Mesenteric fat pad (tissue), 1 donor: Measurements from ENCODE around the gene RCC1. TPM values are rescaled to one million over a fixed set of nuclear protein-coding genes. Genes with fewer than 3 reads are reported as not detected.
"Not testable (repeated sequence)": the region's sequence is repeated elsewhere in the genome, so short reads cannot be mapped to it uniquely, and the experiment has no call there.

ENCODE experiments used
- DNase-seq: peaks from one replicate; pipeline ENCODE4 v3.0.0-alpha.2; 2020; ENCODE audit warnings: low spot score
- total RNA-seq: library from RNA; stranded (reverse); fragmentation: NEBNext Ultra II Directional; extraction: Animal tissue kit (Norgen Biotek cat#: 25700); gene quantifications from one replicate; pipeline ENCODE4 v1.2.1, GENCODE V29; 2021
- donor health status: DM: yes; HTN: yes; CAD: no.

The RCC1 gene
- total RNA-seq, 1 donor from 2014 or later: 18.6 TPM

DNA sequence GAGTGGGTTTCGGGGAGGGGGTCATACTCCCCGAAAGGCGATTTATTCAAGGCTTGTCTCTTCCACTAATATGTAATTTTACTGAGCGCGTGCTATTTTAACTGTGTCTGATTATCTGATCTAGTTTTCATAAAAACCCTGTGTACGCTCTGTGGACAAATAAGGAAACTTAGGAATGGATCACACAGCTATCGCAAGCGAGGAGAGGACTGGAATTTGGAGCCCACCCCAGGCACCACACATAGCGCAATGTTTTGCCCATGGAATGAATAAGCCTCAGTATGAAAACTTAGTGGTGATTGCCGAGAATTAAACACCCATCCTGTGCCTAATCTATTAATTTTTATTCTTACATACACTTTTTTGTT is 76.4 kb downstream of the RCC1 start:
- DNase-seq: no peak

DNA sequence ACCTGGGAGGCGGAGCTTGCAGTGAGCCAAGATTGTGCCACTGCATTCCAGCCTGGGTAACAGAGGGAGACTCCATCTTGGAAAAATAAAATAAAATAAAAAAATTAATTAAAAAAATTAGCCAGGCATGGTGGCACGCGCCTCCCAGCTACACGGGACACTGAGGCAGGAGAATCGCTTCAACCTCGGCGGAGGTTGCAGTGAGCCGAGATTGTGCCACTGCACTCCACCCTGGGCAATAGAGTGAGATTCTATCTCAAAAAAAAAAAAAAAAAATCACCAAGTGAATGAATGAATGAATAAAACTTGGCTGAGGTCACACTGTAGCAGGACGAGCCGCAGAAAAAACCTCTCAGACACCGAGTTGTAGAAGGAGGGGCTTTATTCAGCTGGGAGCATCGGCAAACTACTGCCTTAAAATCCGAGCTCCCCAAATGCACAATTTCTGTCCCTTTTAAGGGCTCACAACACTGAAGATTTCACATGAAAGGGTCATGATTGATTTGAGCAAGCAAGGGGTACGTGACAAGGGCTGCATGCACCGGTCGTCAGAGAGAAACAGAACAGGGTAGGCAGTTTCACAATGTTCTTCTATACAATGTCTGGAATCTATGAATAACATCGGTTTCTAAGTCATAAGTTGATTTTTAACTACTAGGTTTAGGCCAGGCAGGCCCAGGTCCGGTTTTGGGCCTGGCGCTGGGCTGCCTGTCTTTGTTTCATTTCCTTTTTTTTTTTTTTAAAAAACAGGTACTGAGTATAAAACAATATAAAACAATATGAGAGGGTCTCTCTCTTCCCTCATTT is 80.9 kb downstream of the RCC1 start:
- not testable (repeated sequence) for DNase-seq

Other genes starting within 250 kb of the RCC1 start
- gene SESN2, start 246.5 kb upstream of the RCC1 start, total RNA-seq: 23.2 TPM
- gene MED18, start 177.0 kb upstream of the RCC1 start, total RNA-seq: 15.3 TPM
- 23.8 TPM for gene PHACTR4, start 136.3 kb upstream of the RCC1 start, total RNA-seq
- 25.1 TPM for gene TRNAU1AP, start 47.0 kb downstream of the RCC1 start, total RNA-seq
- 10.2 TPM for gene RAB42, start 86.2 kb downstream of the RCC1 start, total RNA-seq
- gene TAF12, start 137.0 kb downstream of the RCC1 start, total RNA-seq: 21.9 TPM
- not detected for gene RNU11, start 142.6 kb downstream of the RCC1 start, total RNA-seq
- 11.4 TPM for gene GMEB1, start 162.7 kb downstream of the RCC1 start, total RNA-seq
- gene YTHDF2, start 230.9 kb downstream of the RCC1 start, total RNA-seq: 65.5 TPM